Measurements from ENCODE around the gene RBM39.
"Not testable (repeated sequence)": the region's sequence is repeated elsewhere in the genome, so short reads cannot be mapped to it uniquely, and the experiment has no call there.

RBM39 gene

DNA sequence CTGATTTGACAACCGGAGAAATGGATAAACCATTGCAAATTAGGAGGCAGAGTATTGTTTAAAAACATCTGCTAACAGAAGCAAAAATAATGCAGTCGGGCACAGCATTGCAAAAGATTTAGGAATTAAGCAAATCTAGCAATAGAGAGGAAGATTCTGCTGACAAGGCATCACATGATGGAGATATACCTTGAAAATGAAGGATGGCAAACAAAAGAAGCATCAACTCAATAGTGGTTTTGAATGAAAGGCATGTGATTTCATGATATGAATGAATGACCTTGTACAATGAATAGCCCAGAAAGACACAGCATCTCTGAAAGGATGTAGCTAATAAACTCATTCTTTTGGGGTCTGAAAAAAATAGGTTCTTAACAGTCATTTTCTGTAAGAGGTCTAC is 8.6 kb upstream of the RBM39 start:
- DNase-seq, result no peak

DNA sequence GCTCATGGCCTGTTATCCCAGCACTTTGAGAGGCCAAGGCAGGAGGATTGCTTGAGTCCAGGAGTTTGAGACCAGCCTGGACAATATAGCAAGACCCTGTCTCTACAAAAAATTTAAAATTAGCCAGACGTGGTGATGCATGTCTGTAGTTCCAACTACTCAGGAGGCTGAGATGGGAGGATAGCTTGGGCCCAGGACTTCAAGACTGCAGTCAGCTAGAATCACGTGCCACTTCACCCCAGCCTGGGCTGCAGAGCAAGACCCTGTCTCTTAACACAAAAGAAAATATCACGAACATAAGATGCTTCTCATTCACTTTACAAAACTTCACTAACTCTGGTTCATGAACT is 2.4 kb upstream of the RBM39 start:
- DNase-seq, result not testable (repeated sequence)

- DNase-seq, result no peak
Observed at GRCh38 chr20:35743693-35744491, 1.8 kb upstream of the RBM39 start.

- no peak for DNase-seq
Observed at GRCh38 chr20:35742741-35743523, 872 bp upstream of the RBM39 start.

GRCh38 chr20:35739294-35740163 is 2.5 kb downstream of the RBM39 start:
- DNase-seq, result no peak

DNA sequence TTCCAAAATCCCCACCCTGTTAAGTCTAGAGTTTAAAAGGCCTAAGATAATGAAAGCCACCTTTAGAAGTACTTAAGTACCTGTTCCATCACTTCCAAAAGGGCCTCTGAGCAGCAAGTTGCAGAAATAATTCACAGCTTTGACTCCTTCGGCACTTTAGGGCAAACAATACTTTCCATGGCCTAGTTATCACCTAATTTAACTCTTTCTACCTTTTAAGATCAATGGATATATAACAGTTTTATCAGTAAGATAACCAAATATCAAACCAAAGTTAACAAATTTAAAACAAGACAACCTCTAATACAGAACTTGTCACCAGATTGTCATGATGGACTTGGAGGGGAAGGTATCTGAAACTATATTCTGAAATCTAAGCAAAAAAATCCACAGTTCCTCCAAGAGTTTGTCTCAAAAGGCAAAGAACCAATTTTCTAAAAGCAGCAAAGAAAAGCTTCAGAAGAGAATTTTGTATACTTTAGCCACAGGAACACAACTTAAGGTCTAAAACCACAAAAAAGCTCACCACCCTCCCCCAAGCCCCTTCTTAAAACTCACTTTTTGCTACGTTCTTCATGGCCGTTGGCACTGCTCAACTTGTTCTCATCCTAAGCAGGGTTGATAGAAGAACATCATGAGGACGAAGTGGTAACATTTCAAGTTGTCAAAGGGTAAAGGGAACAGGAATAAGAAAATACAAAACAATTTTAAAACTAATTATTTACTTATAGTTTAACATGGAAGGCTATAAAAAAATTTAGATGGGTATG is 3.5 kb downstream of the RBM39 start:
- DNase-seq, result no peak

DNA sequence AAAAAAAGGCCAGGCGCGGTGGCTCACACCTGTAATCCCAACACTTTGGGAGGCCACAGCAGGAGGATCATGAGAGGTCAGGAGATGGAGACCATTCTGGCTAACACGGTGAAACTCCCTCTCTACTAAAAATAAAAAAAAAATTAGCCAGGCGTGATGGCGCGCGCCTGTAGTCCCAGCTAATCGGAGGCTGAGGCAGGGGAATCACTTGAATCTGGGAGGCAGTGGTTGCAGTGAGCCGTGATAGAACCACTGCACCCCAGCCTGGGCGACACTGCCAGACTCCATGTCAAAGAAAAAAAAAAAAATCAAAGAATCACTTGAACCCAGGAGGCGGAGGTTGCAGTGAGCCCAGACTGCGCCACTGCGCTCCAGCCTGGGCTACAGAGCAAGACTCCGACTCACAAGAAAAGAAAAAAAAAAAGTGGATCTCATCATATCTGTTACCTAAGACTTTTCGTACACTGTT is 4.2 kb downstream of the RBM39 start:
- DNase-seq, result no peak

DNA sequence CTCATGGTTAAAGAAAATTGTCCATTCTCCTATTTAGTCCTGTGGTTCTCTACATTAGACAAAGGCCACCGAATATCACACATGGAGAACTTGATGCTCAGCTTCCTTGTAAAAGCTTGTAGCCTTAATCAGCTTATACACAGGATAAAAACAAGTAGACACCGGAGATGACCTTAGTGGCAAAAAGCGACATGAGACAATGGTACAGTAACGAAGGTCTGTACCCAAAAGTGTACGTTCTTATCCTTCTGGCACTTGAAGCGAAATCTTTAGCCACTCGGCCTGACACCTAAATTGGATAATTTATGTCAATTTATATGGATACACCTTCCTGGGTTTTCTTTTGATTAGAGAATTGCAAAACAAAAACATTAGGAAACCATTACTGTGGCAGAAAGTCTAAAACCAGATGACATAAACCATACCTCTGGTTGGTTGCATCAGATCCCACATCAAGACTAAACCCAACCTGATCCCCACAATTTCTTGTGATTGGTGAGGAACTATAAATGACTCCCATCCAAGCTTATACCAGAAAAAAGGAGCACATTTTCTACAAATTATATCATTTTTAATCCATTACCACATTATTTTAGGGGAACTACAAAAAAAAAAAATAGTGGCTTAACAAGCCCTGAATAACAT is 6.1 kb downstream of the RBM39 start:
- no peak for DNase-seq

GRCh38 chr20:35734777-35735649 is 7.0 kb downstream of the RBM39 start:
- no peak for DNase-seq

DNA sequence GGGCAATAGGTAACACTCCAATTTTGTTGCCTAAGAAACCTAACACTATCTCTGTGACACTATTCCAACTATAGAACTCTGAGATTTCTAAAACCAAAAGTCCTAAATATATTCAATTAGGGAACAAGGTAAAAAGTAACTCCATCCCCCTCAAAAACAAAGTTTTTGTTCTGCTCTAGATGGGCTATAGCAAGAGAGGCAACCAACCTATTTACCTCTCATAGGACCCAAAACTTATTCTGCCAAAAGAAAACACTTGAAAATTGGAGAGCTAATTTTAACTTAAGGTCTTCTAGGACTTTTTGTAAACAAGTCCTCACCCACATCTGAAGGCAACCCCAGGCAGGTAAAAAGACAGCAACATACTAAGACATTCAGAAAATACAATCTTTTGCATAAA is 7.7 kb downstream of the RBM39 start:
- no peak for DNase-seq

- no peak for DNase-seq
Observed at GRCh38 chr20:35732644-35732982, 9.4 kb downstream of the RBM39 start.

GRCh38 chr20:35731862-35732643 is 10.0 kb downstream of the RBM39 start:
- DNase-seq, result no peak

- no peak for DNase-seq
Observed at GRCh38 chr20:35731469-35731788, 10.6 kb downstream of the RBM39 start.

DNA sequence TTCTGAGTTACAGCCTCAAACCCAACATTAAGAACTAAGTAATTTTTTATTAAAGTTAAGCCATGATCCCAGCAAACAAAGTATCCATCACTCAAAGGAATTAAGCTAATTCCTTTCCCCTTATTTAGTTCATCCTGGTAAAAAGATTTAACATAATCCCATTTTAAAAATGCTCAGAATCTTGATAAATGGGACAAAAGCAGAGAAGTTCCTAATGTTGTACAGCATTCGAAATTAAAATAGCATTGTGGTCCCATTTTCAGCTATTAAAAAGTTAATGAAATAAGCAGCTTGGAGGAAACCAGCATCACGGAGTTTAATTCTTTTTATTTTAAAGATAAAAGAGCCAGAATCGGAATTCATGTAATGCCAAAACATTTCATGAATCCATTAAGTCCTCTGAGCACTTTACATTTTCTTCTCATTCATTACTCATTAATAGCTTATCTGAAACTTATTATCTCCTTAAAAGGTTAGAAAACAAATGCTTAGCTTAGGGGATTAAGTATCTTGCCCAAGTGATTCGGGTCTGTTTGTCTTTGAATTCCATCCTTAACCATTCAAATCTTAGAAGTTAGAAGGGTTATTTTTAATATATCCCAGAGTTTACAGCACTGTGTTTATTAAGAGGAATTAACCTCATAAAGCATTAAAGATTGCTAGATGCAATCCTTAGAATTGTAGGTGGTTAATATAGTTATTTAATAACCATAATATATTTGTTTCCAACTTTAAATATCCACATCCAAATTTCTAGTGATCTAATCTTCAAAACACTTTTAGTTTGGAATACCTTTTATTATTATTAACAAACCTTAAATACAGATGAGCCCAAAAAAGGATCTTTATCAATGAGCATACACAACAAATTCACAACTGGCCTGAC is 11.2 kb downstream of the RBM39 start:
- no peak for DNase-seq

- no peak for DNase-seq
Observed at GRCh38 chr20:35729836-35730582, 12.1 kb downstream of the RBM39 start.

GRCh38 chr20:35729283-35729807 is 12.7 kb downstream of the RBM39 start:
- no peak for DNase-seq

GRCh38 chr20:35726842-35727711 is 15.0 kb downstream of the RBM39 start:
- DNase-seq, result no peak

All from activated CD4-positive, alpha-beta T cell treated with anti-CD3 and anti-CD28 coated beads, Interleukin-2, amount 50 U/mL, for 1 hour (primary cell).